22Rv1 (cell line): ENCODE measurements around the gene TBKBP1.

Experiments
- H3K27ac ChIP-seq: fragments of 450-650 bp; 2 replicates; pipeline ENCODE4 v1.5.1; 2017
- ZFX ChIP-seq: fragments of 450-650 bp; IDR thresholded peaks from 2 replicates; pipeline ENCODE4 v1.6.1; 2017; ENCODE audit warnings: antibody characterized with exemption, borderline replicate concordance
- TF ChIP-seq, protein P1 (sequence below): fragments of 450-650 bp; IDR thresholded peaks from 2 replicates; pipeline ENCODE4 v1.5.1; 2017; ENCODE audit warnings: mild to moderate bottlenecking

Gene TBKBP1

DNA sequence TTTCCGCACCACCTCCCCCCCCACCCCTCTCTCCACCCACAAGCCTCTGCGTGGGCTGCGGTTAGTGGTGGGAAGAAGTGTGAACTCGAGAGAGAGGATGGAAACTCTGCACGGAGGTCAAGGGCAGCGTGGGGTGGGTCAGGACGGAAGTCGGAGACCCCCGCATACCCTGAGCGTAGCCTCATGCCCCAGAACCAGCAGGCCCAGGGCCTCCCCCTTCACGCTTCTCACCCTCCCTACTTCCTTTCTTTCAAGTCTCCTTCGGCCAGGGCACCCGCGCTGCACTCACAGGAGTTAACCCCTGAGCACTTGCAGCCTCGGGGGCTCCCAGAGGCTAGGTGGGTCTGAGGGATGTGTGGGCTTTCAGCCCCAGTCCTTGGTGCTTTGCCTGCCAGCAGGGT is 9.2 kb downstream of the TBKBP1 start:
- TF ChIP-seq, protein P1, sequence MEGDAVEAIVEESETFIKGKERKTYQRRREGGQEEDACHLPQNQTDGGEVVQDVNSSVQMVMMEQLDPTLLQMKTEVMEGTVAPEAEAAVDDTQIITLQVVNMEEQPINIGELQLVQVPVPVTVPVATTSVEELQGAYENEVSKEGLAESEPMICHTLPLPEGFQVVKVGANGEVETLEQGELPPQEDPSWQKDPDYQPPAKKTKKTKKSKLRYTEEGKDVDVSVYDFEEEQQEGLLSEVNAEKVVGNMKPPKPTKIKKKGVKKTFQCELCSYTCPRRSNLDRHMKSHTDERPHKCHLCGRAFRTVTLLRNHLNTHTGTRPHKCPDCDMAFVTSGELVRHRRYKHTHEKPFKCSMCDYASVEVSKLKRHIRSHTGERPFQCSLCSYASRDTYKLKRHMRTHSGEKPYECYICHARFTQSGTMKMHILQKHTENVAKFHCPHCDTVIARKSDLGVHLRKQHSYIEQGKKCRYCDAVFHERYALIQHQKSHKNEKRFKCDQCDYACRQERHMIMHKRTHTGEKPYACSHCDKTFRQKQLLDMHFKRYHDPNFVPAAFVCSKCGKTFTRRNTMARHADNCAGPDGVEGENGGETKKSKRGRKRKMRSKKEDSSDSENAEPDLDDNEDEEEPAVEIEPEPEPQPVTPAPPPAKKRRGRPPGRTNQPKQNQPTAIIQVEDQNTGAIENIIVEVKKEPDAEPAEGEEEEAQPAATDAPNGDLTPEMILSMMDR: no peak
- no peak for TF ChIP-seq ZFX
- H3K27ac ChIP-seq: no peak overlapping the region

DNA sequence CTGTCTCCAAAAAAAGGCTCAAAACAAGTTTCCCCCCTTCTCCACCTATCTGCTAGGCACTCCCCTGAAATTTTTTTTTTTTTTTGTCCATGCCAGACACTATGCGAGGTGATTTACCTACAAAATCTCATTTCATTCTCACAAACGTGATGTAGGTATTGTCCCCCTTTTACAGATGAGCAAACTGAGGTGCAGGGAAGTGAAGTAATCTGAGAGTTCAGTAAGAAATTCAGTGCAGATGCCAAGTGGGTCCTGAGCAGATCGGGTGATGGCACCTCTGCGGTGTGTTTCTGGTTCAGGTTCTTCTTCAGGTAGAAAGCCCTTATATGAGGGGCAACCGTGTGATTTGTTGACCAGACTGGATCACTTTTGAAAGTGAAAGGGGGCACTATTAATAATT is 9.7 kb downstream of the TBKBP1 start:
- no peak overlapping the region for H3K27ac ChIP-seq
- no peak for TF ChIP-seq ZFX
- TF ChIP-seq, protein P1: no peak

DNA sequence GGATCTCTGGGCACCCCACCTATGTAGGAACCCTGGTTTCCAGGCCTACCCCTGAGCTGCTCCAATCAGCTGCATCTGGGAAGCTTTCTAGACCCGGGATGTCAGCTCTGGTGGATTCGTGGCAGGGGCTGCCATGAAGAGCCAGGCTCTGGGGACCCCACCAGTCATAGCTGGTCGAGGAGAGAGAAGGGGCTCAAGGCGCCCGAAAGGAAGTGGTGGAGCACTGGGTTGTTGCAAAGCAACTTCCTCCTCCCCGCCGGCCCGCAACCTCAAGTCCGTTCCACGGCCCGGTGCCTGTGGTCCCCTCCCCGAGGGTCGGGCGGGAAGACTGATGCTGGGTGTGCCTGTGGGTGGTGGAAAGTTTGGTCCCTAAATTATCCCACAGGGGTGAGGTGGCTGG is 10.2 kb downstream of the TBKBP1 start:
- H3K27ac ChIP-seq: no peak overlapping the region
- TF ChIP-seq ZFX: no peak
- TF ChIP-seq, protein P1: no peak

DNA sequence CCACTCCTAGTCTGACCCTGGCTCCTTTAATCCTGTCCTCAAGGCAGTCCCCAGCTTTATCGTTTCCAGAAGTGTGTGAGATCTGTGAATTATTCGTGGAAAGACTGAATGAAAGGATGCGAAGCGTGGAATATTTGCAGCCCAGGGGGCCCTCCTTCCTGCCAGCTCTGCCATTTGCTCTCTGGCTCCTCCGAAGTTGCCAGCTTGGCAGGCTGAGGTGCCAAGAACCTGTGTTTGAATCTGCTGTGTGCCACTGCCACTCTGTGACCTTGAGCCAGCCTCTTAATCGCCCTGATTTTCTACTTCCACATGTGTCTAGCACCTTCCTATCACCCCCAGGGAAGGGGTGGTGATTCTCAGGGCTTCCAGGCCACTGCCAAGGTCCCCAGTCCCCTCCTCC is 10.8 kb downstream of the TBKBP1 start:
- no peak overlapping the region for H3K27ac ChIP-seq
- TF ChIP-seq, protein P1: no peak
- TF ChIP-seq ZFX: no peak

DNA sequence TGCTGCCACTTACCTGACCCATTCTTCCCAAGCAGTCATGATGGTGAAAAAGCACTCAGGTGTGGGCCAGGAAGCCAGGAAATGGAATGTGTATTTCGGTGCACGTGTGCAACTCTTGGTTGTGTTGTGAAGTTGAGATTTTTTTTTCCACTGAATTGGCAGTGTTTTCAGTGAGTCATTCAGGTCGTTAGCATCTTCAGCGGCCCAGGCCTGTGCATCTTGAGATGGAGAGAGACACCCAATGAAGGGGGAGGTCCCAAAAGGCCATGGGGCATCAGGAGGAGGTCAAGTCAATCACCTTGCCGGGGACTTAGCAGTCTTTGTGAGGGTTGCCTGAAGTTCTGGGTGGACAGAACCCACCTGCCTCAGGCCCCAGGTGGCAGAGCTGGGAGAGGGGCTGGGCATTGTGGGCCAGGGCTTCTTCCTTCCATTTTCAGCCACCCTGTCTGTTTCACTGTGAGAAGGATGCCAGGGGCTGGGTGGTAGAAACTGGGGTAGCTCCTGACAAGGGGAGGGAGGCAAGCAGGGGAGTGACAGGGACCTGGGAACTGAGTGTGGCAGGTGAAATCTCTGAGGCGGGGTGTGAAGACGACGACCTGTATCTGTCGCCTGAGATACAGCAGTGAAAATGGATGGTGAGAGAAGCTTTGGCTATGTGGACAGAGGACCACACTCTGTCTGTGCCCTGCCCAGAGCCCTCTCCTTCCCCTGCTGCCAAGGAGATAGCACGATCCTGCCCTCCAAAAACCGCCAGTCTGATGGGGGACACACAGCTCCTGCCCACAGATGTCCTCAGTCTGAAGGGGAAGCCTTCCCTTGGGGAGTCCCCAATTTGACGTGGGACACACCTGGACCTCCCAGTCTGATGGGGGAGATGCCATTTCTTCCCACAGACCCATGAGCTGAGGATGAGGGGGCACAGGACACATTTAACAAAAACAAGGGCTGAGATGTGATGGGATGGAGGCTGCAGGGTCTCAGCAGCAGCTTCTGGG is 11.9 kb downstream of the TBKBP1 start:
- H3K27ac ChIP-seq: no peak overlapping the region
- TF ChIP-seq ZFX: no peak
- TF ChIP-seq, protein P1: no peak

DNA sequence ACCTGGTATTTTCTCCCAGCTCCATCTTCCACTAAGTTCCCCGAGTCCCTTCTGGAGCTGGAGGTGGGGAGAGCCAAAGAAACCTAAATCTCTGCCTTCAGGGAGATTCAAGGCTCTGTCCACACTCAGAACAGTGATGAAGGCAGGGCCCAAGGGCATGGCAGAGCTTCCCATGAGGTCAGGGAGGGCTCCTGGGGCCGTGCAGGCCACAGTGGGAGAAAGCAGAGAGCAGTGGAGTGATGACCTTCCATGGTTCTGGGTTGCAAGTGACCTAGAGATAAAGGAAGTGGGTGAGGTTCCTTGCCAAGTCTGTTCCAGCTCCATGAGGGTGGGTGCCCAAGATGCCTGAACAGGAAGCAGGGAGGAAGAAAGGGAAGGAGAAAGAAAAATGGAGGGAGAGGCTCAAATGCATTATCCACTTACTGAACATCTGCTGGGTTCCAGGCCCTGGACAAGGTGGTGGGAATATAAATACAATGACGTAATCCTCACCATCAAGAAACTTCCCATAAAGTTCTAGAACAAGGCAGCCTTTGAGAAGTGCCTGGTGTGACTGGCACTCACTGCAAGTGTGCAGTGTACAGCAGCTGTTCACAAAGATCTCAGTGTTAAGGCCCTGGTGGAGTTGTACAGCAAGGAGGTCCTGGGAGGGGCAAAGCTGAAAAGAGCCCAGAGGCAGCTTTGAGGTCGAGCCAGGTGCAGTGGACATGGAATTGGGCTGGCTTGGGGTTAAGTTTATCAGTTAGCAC is 13.3 kb downstream of the TBKBP1 start:
- TF ChIP-seq, protein P1: no peak
- no peak for TF ChIP-seq ZFX
- no peak overlapping the region for H3K27ac ChIP-seq

DNA sequence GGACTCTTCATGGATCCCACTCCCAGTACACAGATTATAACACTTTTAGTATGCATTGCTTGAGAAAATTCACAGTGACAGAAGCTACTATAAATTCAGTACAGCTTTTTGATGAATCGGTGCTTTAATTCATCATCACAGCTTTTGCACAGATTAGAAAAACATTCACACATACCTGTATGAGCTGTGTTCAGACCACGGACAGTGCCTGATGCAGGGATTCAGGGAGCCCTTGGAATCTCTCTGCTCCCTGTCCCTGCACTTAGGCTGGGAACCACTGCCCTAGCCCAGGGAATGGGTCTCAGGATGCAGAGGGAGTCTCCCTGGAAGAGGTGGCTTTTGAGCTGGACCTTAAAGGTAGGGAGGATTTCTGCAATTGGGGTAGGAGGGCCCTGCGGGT is 13.9 kb downstream of the TBKBP1 start:
- H3K27ac ChIP-seq: no peak overlapping the region
- TF ChIP-seq, protein P1: no peak
- TF ChIP-seq ZFX: no peak
